Measurements from ENCODE around the gene FNDC4.

FNDC4 gene

DNA sequence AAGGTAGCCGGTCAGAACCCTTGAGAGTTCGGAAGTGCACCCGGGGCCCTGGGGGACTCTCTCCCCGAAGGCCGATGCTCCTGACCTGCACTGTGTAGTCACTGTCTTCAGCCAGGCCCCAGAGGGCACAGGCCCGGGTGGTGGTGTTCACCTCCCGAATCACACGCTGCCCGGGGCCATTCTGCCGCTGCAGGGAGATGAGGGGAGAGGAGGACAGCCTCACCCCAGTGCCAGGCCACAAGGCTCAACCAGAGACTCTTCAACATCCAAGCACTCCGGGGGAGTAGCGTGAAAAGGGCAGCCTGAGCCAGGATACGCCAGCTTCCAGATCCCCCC is 1.1 kb downstream of the FNDC4 start:
- no peak for DNase-seq (ENCODE audit: low spot score)

DNA sequence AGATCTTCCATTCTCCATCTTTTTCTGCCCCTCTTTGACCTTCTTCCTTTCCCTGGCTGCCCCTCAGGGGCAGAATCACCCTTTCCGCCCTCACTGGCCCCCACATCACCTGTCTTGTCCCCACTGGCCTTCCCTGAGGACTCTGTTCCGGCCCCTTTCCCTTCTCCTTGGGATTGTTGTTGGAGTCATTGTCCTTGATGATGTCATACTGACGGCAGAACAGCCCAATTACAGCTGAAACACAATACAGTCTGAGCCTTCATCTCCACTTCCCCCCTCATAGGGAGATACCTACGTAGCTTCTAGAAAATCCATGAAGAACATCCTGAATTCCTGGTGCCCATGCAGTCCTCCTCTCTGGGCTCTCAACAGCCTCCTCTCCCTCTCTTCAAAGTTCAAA is 2.4 kb downstream of the FNDC4 start:
- DNase-seq (ENCODE audit: low spot score): no peak

DNA sequence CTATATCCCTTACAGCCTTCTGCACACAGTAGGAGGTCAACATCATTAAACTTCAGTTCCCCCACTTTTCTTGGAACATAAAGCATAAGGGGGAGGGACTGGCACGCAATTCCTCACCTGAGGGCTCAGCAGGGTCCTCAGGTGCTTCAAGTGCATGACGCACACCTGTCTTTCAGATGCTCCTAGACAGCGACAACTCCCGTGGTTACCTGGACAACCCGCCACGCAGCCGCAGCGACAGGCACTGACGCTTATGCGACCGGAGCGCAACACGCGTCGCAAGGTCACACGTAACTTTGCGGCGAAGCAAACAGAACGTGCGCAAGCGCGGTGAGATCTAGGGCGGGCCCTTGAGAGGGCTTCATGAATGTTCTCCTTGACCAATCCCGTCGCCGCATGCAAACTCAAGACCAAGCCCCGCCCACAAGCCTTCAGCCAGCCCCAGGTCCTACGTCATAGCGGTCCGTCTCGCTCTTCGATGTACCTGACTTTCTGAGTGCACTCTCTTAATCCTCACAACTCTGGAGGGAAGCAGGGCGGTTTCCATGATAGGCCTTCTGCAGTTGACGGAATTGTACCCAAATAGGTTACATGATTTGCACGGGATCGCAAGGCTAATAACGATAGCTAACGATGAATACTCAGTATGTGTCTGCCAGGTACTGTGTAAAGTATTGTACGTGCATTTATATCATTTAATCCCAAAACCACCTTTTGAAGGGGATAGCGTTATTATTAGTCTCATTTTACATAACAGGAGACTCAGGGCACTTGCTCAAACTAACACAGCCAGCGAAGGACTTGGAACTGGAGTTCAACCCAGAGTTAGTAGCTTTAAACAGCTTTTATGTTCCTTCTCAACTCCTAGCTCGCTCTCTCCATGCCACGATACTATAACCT is 5.3 kb downstream of the FNDC4 start, which contains the start of gene IFT172:
IFT172 (minus strand) TSS at position 246 of the 900 bp plus-strand sequence; CDS start at position 156, 90 bp downstream.
- peak; percentile 94 for DNase-seq (ENCODE audit: low spot score)

DNA sequence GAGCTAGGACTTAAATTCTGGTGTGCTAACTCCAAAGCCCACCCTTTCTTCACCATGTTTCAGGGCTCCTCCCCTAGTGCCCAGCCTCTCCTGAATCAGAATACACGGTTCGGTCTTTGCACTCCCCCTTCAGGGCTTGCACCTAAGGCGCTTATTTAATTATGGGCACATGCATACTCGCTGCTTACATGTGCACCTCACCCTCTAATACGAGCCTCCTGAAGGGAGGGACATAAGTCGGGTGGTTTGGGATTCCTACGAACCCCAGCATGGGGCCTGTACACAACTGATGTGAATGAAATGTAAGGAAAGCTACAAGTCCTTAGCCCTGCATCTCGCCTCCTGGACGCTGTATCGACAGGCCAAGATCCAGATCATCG is 5.9 kb downstream of the FNDC4 start:
- no peak for DNase-seq (ENCODE audit: low spot score)

DNA sequence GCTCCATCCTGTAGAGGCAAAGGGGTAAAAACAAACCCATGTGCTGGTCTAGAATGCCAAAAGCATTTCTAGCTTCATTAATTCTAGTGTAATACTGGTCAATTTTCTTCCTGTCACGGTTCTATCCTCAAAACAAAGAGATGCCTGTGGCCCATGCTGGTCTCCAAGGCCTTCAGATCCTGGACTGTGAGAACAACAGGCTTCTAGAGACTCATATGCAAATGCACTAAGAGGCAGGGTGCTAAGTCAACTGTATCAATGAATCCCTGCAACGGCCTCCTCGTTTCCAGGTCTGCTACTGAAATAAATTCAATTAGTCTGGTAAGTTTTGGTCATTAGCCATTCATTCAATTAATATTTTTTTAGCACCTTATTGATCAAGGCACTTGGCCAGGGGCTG is 9.5 kb downstream of the FNDC4 start:
- DNase-seq (ENCODE audit: low spot score): no peak

DNA sequence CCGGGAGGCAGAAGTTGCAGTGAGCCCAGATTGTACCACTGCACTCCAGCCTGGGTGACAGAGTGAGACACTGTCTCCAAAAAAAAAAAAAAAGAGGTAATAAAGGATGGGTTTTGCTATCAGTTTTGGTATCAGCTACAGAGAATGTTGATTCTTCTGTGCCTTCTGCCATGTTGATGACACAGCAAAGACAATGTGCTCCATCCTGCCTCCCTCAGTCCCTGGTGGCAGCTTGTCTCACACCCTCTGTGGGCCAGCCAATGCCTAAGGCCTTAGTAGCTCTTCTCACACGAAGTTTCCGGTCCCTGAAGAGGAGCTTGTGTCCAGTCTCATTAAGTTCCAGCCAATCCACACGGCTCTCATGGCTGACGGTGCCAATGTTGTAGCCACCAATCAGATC is 23.0 kb downstream of the FNDC4 start:
- no peak for DNase-seq (ENCODE audit: low spot score)

DNA sequence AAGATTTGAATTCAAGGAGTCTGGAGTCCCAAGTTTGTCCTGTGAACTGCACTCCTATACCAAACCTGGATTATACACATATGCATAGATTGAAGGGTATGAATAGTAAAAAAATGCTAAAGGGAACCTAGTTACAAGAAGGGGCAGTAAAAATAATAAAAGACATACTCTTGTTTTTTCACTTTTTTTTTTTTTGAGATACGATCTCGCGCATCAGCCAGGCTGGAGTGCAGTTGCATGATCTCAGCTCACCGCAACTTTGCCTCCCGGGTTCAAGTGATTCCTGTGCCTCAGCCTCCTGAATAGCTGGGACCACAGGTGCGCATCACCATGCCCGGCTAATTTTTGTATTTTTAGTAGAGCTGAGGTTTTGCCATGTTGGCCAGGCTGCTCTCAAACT is 30.6 kb downstream of the FNDC4 start:
- no peak for DNase-seq (ENCODE audit: low spot score)

DNA sequence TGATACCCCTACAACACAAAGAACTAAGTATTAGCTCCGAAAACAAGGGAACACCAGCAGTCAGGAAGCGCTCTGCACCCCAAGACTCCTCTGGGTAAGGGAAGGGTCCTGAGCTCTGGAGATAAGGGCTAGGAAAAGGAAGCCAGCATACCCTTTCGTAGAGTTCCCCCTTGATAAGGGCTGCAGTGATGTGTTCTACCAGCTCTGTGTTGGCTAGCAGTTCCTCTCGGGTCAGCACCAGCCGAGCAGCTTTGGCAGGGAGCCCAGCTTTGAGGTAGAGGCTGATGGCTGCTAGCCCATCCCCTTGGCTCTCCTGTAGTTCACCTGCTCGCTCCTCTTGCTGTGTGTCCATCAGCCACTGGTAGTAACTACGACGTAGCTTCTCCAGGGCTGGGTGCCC is 33.9 kb downstream of the FNDC4 start:
- no peak for DNase-seq (ENCODE audit: low spot score)

DNA sequence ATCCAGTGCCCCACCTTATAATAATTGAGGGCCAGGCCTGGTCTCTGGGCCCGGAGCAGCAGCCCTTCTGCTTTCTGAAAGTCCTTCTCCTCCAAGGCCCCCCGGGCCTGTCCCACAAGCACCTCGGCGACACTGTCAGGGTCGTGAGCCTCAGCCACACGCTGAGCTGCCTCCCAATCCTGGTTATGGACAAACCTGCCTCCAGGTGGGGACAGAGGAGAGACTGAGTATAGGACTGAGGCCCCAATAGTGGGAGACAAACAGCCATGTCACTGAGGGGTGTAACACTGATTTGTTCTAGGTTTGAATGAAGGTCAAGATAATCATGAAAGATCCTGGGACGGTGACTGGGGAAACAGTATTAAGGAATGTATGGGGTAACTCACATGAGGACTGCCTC is 41.0 kb downstream of the FNDC4 start:
- no peak for DNase-seq (ENCODE audit: low spot score)

DNA sequence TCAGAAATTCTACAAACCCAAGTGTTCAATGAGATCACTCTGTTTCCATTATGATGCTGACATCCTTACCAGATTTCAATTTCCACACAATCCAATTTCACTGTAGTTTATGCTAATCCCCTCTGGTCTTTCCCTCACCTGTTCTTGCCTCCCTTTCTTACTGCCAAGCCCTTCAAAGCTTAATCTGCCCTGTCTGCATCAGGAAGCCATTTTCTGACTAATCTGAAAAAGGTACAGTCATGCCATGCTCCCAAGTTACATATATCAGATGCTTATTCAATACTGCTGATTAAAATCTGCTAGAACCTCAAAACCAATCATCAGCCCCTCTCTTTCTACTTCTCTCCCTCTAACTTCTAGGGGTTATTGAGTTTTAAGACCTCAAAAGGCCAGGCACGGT is 43.9 kb downstream of the FNDC4 start:
- no peak for DNase-seq (ENCODE audit: low spot score)

DNA sequence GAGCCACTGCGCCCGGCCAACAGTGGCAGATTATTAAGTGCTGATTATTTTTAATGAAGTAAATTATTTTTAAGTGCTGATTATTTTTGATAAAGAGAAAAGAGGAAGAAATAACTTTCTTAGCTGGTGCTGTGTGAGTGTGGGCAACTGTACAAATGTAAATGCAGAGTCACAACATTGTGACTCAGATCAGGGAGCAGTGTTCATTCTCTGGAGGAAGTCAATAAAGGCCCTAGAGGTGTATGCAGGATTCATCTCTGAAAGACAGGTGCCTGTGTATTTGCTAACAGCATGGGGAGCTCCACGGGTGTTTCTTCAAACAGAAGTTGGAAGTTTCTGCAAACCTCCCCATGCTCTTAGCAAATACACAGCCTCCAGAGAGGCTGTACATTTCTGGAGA is 46.6 kb downstream of the FNDC4 start:
- no peak for DNase-seq (ENCODE audit: low spot score)

DNA sequence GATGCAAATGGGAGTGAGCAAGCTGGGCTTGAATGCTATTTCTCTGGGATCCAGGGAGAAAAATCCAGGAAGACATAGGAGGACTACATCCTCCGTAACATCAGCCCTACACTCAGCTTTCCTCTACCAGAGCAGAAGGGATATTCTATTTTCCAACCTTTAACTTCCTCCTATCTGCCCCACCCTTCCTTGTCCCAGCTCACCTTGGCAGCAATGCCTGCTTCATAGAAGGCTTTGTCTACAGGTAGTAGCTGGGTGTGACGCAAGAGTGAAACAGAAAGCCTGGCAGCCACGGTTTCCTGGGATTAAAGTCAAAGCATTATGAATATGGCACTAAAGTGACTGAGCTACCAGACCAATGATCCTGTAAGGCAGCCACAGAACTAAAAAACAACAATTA is 48.9 kb downstream of the FNDC4 start:
- peak; percentile 32 for DNase-seq (ENCODE audit: low spot score)

DNA sequence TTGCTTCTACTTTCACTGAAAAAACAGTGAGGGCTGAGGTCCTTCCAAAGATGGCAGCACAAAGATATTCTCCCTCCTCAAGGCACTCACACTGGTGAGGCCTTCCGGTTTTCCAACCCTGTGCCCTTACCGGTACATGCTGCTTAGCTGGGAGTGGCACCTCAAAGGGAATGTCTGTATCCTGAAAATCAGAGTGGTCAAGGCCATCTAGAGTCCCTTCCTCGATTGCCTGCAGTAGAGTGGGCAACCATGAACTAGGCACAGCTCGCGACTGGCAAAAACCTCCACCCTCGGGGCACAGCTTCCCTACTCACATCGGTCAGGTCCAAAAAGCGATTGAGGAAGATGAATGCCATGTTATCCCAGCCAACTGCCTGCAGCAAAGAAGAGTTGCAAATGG is 49.4 kb downstream of the FNDC4 start:
- no peak for DNase-seq (ENCODE audit: low spot score)

DNA sequence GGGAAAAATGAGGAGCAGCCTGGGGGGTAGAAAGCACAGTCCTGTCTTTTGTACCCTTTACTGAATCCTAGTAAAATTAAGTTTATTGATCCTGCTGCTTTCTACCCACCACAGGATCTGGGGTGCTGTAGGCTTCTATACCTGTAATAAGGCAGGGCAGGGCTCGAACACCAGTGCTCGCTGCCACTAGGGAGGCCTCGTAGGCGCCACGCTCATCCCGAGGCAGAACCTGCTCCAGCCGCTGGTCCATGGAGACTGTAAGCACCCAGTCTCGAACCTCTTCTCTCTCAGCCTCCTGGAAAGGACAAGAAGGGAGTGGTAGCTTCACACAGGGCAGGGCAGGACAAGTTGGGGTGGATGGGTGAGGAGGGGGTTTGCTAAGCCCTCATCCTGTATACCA is 49.8 kb downstream of the FNDC4 start:
- DNase-seq (ENCODE audit: low spot score): no peak

DNA sequence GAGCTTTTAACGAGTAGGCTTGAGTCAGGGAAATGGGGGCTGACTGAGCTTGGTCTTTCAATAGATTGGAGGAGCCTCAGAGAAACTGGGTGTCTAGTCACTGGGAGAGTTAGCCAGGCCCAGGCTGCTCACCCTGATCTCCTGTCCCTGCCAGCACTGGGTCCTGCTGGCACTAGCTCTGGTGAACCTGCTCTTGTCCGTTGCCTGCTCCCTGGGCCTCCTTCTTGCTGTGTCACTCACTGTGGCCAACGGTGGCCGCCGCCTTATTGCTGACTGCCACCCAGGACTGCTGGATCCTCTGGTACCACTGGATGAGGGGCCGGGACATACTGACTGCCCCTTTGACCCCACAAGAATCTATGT is 52.1 kb downstream of the FNDC4 start:
- DNase-seq (ENCODE audit: low spot score): no peak

DNA sequence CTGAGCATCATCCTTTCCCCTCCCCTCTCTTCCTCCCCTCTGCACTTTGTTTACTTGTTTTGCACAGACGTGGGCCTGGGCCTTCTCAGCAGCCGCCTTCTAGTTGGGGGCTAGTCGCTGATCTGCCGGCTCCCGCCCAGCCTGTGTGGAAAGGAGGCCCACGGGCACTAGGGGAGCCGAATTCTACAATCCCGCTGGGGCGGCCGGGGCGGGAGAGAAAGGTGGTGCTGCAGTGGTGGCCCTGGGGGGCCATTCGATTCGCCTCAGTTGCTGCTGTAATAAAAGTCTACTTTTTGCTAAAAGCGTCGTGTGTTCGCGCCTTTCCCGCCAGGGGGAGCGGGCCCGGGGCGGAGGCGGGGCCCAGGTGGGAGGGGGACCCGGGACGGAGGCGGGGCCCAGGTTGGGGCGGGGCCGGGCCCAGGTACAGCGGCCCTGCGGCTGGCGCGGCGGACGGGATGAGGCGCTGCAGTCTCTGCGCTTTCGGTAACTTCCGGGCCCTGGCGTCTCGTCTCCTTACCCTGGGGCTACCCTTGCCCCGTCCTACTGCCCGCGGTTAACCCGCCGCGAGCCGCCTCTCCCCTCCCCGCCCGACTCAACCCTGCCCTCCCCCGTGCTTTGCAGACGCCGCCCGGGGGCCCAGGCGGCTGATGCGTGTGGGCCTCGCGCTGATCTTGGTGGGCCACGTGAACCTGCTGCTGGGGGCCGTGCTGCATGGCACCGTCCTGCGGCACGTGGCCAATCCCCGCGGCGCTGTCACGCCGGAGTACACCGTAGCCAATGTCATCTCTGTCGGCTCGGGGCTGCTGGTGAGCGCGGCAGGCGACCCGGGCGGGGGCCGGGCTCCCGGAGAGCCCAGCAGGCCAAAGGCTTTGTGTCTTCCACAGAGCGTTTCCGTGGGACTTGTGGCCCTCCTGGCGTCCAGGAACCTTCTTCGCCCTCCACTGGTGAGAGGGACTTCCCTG is 52.8 kb downstream of the FNDC4 start, which contains the start of gene KRTCAP3:
KRTCAP3 (plus strand) TSS at position 424 of the 962 bp plus-strand sequence; CDS start at position 456, 32 bp downstream.
- DNase-seq (ENCODE audit: low spot score): no peak

Measured in HuH-7 (cell line).